Neural cell (in vitro differentiated cells): ENCODE measurements around the gene ADCY7. TPM values are rescaled to one million over a fixed set of nuclear protein-coding genes. Genes with fewer than 3 reads are reported as not detected.

Experiments
- H2AFZ ChIP-seq: fragments of 200-600, 300-800 bp; sonication (generic), shearing (Covaris generic); 2 replicates; pipeline ENCODE4 v1.6.0; 2014; ENCODE audit warnings: low read depth, mild to moderate bottlenecking, antibody characterized with exemption, low read length, moderate library complexity
- H3F3A ChIP-seq: fragments of 200-600 bp; shearing (Covaris generic); 2 replicates; pipeline ENCODE4 v1.6.1; 2016; ENCODE audit warnings: mild to moderate bottlenecking, moderate library complexity, mixed read lengths, antibody characterized with exemption, low read length; ENCODE audit not compliant: insufficient read depth, poor library complexity, severe bottlenecking
- H3K27ac ChIP-seq: fragments of 200-600, 300-800 bp; sonication (generic), shearing (Covaris generic); 2 replicates; pipeline ENCODE4 v1.5.1; 2014; ENCODE audit warnings: mild to moderate bottlenecking, low read length, moderate library complexity
- H3K27me3 ChIP-seq: fragments of 300-800, 200-600 bp; sonication (generic), shearing (Covaris generic); 2 replicates; pipeline ENCODE4 v1.6.0; 2014; ENCODE audit warnings: mild to moderate bottlenecking, low read depth, low read length, moderate library complexity; ENCODE audit not compliant: insufficient read depth
- H3K36me3 ChIP-seq: fragments of 300-800, 200-600 bp; sonication (generic), shearing (Covaris generic); 2 replicates; pipeline ENCODE4 v1.5.1; 2014; ENCODE audit warnings: mild to moderate bottlenecking, antibody characterized with exemption, low read length, moderate library complexity; ENCODE audit not compliant: insufficient read depth
- H3K4me2 ChIP-seq: fragments of 300-800, 200-600 bp; sonication (generic), shearing (Covaris generic); 2 replicates; pipeline ENCODE4 v1.6.0; 2014; ENCODE audit warnings: mild to moderate bottlenecking, low read length
- H3K4me3 ChIP-seq: fragments of 300-800, 200-600 bp; sonication (generic), shearing (Covaris generic); 2 replicates; pipeline ENCODE4 v1.5.1; 2014; ENCODE audit warnings: mild to moderate bottlenecking, low read length, moderate library complexity
- H3K79me2 ChIP-seq: fragments of 200-600 bp; shearing (Covaris generic); replicated peaks from 2 replicates; pipeline ENCODE4 v1.6.0; 2014; ENCODE audit warnings: mild to moderate bottlenecking, low read length, moderate library complexity; ENCODE audit not compliant: insufficient read depth
- H3K9ac ChIP-seq: fragments of 300-800, 200-600 bp; sonication (generic), shearing (Covaris generic); 2 replicates; pipeline ENCODE4 v1.6.1; 2016; ENCODE audit warnings: mild to moderate bottlenecking, low read length, mixed read lengths
- H3K9me2 ChIP-seq: fragments of 200-600 bp; shearing (Covaris generic); 2 replicates; pipeline ENCODE4 v1.6.1; 2016; ENCODE audit warnings: mild to moderate bottlenecking, low read length, mixed read lengths; ENCODE audit not compliant: insufficient read depth
- H3K9me3 ChIP-seq: fragments of 200-600, 300-800 bp; sonication (generic), shearing (Covaris generic); 2 replicates; pipeline ENCODE4 v1.6.1; 2016; ENCODE audit warnings: mild to moderate bottlenecking, mixed run types, low read length, moderate library complexity, mixed read lengths
- H4K20me1 ChIP-seq: fragments of 200-600 bp; shearing (Covaris generic); 2 replicates; pipeline ENCODE4 v1.6.1; 2016; ENCODE audit warnings: mild to moderate bottlenecking, mixed run types; ENCODE audit not compliant: insufficient read depth
- CTCF ChIP-seq: fragments of 450-650 bp; IDR thresholded peaks from 2 replicates; pipeline ENCODE4 v1.5.1; 2014; ENCODE audit warnings: antibody characterized with exemption, mild to moderate bottlenecking, moderate library complexity; ENCODE audit not compliant: poor library complexity, severe bottlenecking
- EP300 ChIP-seq: fragments of 450-650 bp; conservative IDR thresholded peaks from 2 replicates; pipeline ENCODE4 v1.6.1; 2014; ENCODE audit warnings: antibody characterized with exemption, mild to moderate bottlenecking, moderate library complexity; ENCODE audit not compliant: poor library complexity, severe bottlenecking
- EZH2 ChIP-seq: fragments of 200-600, 300-800 bp; shearing (Covaris generic), sonication (generic); IDR thresholded peaks from 2 replicates; pipeline ENCODE4 v1.6.1; 2014; ENCODE audit warnings: antibody characterized with exemption, low read length, borderline replicate concordance, mild to moderate bottlenecking; ENCODE audit not compliant: insufficient read depth, poor library complexity, severe bottlenecking
- MXI1 ChIP-seq: fragments of 450-650 bp; conservative IDR thresholded peaks from 2 replicates; pipeline ENCODE4 v1.6.1; 2014; ENCODE audit warnings: antibody characterized with exemption, mild to moderate bottlenecking; ENCODE audit not compliant: poor library complexity, severe bottlenecking
- POLR2AphosphoS5 ChIP-seq: IDR thresholded peaks from 2 replicates; pipeline ENCODE4 v1.6.1; 2012
- RAD21 ChIP-seq: fragments of 450-650 bp; conservative IDR thresholded peaks from 2 replicates; pipeline ENCODE4 v1.6.1; 2014; ENCODE audit warnings: antibody characterized with exemption, mild to moderate bottlenecking, moderate library complexity
- REST ChIP-seq: IDR thresholded peaks from 2 replicates; pipeline ENCODE4 v1.6.1; 2012; ENCODE audit warnings: borderline replicate concordance
- SMC3 ChIP-seq: fragments of 450-650 bp; conservative IDR thresholded peaks from 2 replicates; pipeline ENCODE4 v1.6.1; 2014; ENCODE audit warnings: antibody characterized with exemption, mild to moderate bottlenecking, moderate library complexity; ENCODE audit not compliant: poor library complexity
- TAF1 ChIP-seq: IDR thresholded peaks from 2 replicates; pipeline ENCODE4 v1.6.1; 2012; ENCODE audit warnings: low read depth
- polyA plus RNA-seq: library from polyadenylated mRNA; depleted of rRNA; stranded (reverse); fragments of >200 nt; gene quantifications from 2 replicates; pipeline ENCODE4 v1.2.3, GENCODE V29; 2014

ADCY7 gene
- polyA plus RNA-seq, 1 donor from 2014 or later, result 2.0 TPM

GRCh38 chr16:50252874-50253513 is 13.4 kb upstream of the ADCY7 start:
- TF ChIP-seq SMC3 (no peak), EZH2 (no peak), TAF1 (no peak), REST (no peak), POLR2AphosphoS5 (no peak), RAD21 (no peak), MXI1 (no peak), EP300 (no peak), CTCF (no peak)
- H4K20me1 ChIP-seq, result no peaks in the 10 kb centered on the region
- H2AFZ ChIP-seq, result no peak overlapping the region
- H3K27ac ChIP-seq, result no peak overlapping the region
- no peaks in the 10 kb centered on the region for H3K9me3 ChIP-seq
- H3K36me3 ChIP-seq, result no peaks in the 10 kb centered on the region
- H3K79me2 ChIP-seq, result no peaks in the 10 kb centered on the region
- no peak overlapping the region for H3K9ac ChIP-seq
- H3F3A ChIP-seq, result no peaks in the 10 kb centered on the region
- H3K27me3 ChIP-seq, result no peaks in the 10 kb centered on the region
- H3K9me2 ChIP-seq, result no peaks in the 10 kb centered on the region
- no peak overlapping the region for H3K4me2 ChIP-seq
- no peak overlapping the region for H3K4me3 ChIP-seq

- Histone ChIP-seq H2AFZ (no peak overlapping the region), H4K20me1 (no peaks in the 10 kb centered on the region), H3K9me2 (no peaks in the 10 kb centered on the region), H3K4me3 (no peak overlapping the region), H3K36me3 (no peaks in the 10 kb centered on the region), H3K4me2 (no peak overlapping the region), H3K9ac (no peak overlapping the region), H3K79me2 (no peaks in the 10 kb centered on the region), H3K27me3 (no peaks in the 10 kb centered on the region), H3K27ac (no peak overlapping the region), H3K9me3 (no peaks in the 10 kb centered on the region), H3F3A (no peaks in the 10 kb centered on the region)
- no peak for TF ChIP-seq TAF1
- TF ChIP-seq MXI1, result no peak
- no peak for TF ChIP-seq RAD21
- TF ChIP-seq POLR2AphosphoS5, result no peak
- no peak for TF ChIP-seq EZH2
- TF ChIP-seq REST, result no peak
- no peak for TF ChIP-seq EP300
- no peak for TF ChIP-seq SMC3
- TF ChIP-seq CTCF, result no peak
These were observed 12.8 kb upstream of the ADCY7 start for GRCh38 chr16:50253514-50253910.
